GM19351 (cell line): Measurements from ENCODE around the gene SYPL2.
A peak's percentile ranks its signal among the peaks of the same experiment; 100 is the strongest.

Experiments used
- ATAC-seq: cut with Tn5 transposase; IDR thresholded peaks from one replicate; pipeline ENCODE4 v1.9.1; 2021; ENCODE audit warnings: mild to moderate bottlenecking, moderate library complexity; ENCODE audit not compliant: unreplicated experiment

The SYPL2 gene

DNA sequence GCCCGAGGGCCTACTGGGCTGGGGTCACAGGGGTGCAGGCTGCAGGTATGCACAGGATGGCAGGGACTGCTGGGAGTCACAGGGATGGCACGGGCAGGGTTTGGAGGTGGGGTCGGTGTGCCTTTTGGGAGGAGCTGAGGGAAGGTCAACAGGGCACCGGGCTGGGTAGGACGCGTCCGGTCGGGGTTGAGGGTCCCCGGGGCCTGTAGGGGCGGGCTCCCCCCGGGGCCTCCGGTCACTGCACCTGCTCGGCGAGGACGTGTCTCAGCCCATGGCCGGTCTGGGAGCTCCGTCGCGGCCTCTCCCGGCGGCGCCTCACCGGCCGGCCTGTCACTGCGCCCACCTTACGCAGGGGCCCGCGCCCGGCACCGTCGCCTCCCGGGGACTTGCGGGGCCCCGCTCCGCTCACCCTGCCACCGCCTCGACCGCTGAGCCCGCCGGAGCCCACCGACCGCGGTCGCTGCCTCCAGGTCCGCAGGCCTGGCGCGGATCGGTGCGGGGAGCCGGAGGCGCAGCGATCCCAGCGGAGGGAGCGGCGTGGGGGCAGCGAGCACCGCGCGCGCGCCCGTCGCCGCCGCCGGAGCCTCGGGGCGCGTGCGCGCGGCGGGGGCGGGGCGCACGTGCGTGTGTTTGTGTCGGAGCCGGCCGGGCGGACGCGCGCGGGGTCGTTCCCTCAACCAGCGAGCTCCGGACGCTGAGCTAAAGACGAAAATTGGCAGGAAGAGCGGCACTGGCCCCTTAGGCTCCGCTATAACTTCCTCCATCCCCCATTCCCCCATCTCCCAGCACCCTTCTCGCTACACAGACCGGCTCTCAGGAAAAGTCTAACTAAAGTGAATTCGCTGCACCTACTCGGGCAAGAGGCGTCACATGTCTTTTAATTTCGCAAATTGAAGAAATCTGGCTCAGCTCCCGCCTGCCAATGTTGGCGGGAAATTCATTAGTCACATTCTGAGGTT is 43.1 kb downstream of the SYPL2 start, which contains the start of gene AMIGO1:
Gene AMIGO1, minus strand, starts transcription at position 552 of the 959 bp plus-strand sequence. CDS start 815 bp downstream, outside the sequence.
- ATAC-seq, result no peak

- no peak for ATAC-seq
Measured at GRCh38 chr1:109513110-109513710, 46.9 kb downstream of the SYPL2 start.

GRCh38 chr1:109514846-109515245 is 48.5 kb downstream of the SYPL2 start:
- ATAC-seq, result no peak

- no peak for ATAC-seq
Measured at GRCh38 chr1:109516872-109517271, 50.5 kb downstream of the SYPL2 start.

DNA sequence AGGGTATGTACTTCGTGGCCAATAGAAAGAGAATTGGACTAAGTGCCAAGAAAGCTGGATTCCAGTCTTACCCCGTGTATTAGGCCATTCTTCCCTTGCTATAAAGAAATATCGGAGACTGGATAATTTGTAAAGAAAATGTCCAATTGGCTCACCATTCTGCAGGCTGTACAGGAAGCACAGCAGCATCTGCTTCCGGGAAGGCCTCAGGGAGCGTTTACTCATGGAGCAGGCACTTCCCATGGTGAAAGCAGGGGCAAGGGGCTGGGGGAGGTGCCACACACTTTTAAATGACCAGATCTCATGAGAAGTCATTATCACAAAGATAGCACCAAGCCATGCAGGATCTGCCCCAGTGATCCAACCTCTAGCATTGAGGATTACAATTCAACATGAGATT is 51.0 kb downstream of the SYPL2 start:
- no peak for ATAC-seq

DNA sequence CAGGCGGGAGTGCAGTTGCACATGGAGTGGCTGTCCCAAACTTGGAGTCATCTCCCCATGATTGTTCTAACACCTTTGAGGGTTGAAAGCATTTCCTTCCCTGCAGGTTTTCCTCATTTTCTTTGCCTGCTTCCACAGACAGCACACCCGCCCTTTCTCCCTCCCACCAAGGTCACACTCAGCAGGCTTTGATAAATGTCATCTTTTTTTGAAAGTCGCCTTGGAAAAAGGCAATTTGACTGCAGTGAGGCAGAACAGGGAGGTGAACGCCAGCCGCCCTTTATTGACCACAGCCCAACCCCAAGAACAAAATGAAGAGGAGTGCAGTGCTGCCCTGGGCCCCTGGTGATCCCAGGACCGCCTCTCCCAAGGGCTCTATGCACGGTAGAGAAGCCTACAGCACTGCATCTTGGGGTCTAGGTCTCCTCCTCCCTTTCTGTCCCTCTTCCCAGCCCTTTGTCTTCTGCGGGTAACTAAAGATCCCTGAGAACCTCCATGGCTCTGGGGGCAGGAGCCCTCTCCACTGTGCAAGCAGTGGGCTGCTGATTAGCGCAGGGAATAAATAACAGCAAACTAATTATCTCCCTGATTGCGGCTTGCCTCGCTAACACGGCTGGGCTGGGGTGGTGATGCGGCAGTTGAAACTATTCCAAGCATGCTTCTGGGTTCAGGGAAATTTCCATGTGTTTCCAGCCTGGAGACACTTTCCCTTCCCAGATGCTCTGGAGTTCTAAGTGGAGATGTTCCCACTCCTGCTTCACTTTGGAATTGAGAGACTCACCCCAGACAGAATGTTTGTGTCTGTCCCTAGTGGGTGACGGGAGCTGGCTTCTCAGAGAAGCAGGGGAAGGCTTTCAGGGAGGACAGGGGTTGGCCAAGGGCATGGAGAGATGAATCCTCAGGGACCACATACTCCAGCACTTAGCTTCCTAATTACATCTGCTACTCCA is 54.9 kb downstream of the SYPL2 start:
- no peak for ATAC-seq

DNA sequence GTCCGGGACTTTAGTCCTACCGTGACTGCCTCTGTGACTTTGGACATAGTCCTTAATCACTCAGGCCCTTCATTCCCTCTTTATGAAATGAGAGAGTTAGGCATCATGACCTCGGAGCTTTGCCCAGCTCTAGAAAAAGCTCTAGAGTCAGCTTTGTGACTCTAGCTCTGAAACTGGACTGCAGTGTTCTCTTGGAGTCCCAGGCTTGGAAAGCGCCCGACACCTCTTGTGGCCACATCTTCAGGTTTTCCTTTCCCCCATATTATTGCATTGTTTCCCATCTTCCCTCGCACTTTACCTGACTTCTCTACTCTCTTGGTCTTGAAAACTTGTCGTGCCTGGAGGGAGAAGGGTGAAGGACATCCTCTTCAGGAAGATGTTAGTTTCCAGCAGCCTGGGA is 55.7 kb downstream of the SYPL2 start:
- ATAC-seq, result no peak

DNA sequence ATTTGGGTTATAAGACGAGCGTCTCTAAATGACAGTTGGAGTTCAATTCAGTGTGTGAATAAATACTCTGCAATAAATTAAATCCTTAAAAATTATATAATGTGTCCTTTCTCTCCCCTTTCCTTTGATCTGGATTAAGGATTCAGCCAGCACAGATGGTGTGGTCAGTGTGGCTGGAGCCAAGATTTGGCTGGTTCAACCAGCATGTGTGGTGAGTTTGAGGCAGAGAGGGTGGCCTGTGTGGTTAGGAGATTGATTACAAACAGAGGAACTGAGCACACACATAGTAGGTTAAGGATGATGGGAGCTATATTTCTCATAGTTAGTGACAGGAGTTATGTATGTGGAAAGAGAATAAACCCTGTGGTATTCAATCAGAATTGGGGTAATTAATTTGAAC is 57.4 kb downstream of the SYPL2 start:
- no peak for ATAC-seq

DNA sequence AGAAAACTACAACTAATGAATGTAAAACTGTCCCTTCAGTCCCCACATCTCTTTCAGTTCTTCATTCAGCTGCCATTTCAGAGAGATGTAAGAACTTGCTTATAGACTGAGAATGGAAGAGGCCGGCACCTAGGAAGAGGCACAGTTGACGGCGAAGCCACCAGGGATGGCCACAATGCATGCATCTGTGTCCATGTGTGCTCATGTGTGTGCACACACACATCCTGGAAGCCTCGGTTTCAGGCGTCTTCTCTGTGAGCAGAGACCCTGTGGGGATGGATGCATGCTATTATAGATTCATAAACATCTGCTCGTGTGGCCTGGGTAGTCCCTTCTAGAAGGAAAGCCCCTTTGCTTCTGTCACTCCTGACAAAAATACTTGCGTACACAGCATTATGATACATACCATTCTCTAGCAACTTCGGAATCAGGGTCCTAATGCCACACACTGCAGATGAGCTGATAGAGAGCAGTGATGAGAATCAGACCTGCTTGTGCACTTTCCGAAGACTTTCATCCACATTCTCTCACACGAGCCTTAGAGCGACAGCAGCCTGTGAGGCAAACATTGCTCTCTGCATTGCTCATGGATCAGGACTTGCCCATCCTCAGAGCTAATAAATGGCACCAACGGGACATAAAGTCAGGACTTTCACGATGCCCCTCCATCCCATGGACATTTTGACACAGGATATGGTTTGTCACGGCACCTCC is 60.9 kb downstream of the SYPL2 start:
- ATAC-seq, result peak; percentile 70

GRCh38 chr1:109527846-109528695 is 61.7 kb downstream of the SYPL2 start:
- no peak for ATAC-seq

DNA sequence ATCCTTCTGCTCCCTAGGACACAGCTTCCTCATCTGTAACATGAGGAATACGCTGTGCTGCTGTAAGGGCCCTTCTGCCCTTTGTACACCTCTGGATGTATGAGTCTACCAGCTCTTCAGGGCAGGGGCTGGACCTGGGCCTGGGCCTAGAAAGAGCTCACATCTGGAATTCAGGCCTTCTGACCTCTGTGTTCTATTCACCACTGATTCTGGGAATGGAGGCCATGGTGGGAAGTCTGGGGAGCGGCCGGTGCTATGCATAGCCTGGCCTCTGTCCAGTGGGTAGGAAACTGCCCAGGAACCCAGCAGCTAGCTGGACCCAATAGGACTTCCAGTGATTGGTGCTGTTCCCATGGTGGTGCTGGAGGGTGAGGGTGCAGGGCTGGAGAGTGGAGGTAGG is 62.4 kb downstream of the SYPL2 start:
- ATAC-seq, result no peak

- no peak for ATAC-seq
Measured at GRCh38 chr1:109529881-109530456, 63.6 kb downstream of the SYPL2 start.

GRCh38 chr1:109530457-109531087 is 64.2 kb downstream of the SYPL2 start:
- ATAC-seq, result no peak

DNA sequence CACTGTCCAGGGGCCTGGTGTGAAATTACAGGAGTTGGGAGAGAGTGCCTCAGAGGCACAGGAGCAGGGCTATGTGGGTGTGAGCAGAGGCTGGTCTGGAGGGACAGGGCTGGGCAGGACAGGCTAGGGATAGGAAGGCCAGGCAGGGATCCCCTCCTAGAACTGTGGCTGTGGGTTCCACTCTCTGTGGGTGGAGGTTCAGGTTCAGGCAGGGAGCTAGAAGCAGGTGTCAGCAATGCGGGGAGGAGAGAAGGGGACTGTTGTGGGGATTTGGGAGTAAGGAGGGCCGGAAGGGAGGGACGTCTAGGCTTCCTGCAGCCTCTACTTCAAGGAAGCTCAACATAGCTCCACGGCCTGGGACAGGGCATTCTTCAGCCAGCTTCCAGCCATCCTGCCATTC is 65.0 kb downstream of the SYPL2 start:
- no peak for ATAC-seq
